T47D (cell line): ENCODE measurements around the gene DRC1.

ENCODE experiments used
- DNase-seq, 2 experiments: peaks; one replicate each; pipeline versions ENCODE4 v3.0.0 to v3.0.0-alpha.2; 2011 to 2012; ENCODE audit warnings: low read depth in 1 of 2, low spot score in 1 of 2
- JUND ChIP-seq: IDR thresholded peaks from 2 replicates; pipeline ENCODE4 v1.6.1; 2012; ENCODE audit warnings: low read depth
- in situ Hi-C: cut with HindIII; loops from 2 replicates; pipeline ENCODE4 v1.10.0; 2016; ENCODE audit warnings: low sequenced_read_pairs, low pct_unique_long_range_greater_than_20kb

The DRC1 gene

DNA sequence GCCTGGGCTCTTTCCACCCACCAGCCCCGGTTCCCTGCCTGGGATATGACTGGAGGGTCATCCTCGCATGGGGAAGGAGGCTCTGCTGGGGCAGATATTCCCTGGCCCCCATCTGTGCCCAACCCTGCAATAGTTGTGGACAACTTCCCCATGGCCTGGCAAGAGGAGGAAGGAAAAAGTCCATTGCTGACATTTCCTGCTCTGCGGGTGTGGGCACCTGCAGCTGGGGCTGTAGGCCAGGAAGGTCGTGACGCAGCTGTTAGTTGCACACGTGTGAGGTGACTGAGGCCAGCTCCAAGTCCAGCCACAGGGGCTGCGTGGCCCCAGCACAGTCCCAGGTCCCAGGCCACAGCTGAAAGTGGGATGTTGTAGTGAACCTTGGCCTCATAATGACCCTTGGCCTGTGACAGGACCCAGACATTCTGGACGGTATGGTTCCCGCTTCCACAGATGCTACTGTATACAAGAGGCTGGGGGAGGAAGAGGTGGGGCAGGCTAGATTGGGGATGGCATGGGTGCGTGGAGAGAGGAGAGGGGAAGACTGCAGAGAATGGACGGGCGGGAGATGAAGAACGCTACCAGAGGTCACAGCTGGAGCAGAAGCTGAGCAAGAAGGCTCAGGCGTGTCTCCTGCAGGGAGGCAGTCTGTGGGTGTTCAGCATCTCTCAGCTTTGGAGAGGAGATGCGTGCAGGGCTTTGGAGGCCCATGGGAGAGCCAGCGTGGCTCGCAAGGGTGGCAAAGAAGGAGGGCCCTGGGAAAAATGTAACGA, 54.1 kb downstream of the DRC1 start:
- in situ Hi-C loops = no loop called here
- DNase-seq = no peak
- TF ChIP-seq JUND = no peak

DNA sequence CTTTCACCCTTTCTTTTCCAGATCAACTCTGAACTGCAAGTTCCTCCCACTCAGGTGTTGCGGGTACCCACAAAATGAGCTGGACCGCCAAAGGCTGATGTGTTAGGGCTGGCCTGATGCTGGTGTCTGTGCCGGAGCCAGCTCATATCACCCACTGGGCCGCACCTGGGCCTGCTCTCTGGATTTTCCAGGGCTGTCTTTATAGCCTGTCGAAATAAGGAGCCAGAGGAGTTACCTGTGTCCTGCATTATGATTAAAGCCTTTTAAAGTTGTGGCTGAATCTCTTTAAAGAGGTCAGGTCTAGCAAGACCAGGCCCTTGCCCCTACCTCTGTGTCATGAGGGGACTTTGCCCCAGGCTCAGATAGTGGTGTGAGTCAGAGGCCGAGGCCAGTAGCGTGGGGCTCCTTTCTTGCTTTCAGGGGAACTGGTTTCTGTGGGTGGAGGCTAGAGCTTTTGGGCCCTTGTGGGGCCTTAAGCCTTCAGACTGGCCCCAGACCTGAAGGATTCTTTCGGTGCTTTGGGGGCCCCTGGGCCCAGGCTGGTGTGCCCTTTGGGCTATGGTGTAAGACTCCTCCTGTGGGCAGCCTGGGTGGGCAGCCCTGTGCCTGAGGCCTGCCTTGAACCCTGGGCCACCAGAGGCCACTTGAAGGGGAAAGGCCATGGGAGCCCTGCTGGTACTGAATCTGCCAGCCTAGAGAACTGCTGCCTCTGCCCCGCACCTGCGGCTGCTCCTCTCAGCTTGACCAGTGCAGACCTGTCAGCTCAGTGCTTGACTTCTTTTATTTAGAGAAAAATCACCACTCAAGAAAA, 54.9 kb downstream of the DRC1 start:
- DNase-seq = no peak
- TF ChIP-seq JUND = no peak
- in situ Hi-C loops = no loop called here

DNA sequence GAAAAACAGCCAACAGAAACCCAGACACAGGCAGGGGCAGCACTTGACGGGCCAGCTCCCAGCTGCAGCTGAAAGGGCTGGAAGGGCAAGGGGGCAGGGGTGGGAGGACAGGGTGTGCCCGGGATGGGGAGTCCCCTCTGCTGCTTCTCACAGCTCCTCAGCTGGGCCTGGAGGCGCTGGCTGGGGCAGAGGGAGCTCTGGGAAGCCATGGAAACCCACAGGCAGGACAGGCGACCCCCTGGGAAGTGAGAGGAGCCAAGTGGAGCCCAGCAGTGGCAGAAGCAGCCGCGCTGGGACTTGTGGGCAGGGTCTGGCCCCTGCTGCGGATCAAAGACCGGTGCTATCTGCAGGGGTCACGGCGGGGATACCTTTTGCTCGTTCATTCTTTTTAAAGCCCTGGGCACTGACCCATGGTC, 55.5 kb downstream of the DRC1 start:
- no peak for TF ChIP-seq JUND
- in situ Hi-C loops = no loop called here
- no peak for DNase-seq

DNA sequence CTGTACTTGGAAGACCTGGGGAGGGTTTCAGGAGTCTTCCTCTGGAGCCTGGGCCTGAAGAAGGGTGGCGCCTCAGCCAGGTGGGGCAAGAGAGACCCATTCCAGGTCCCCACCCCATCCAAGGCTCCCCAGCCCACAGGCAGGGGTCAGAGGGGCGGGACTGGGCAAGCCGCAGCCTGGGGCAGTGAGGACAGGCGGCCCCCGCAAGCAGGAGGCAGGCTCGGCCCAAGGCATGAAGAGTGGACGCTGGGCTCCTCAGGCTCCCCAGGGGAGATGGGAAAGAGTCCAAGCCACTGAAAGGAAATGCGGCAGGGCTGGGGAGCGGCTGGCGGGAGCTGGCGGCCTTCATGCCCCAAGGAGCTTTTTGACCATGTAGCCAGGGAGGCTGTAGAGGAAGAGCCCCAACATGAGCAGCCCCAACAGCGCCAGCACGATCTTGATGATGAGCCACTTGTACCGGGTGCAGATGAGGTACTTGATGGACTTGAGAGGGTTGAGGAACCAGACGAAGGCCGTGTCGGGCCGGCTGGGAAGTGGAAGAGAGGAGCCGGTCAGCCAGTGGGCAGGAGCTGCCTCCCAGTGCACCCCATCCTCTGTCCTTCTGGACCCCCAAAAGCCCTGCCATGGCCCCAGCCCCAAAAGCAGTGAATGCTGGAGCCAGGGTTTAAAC, 56.1 kb downstream of the DRC1 start:
- TF ChIP-seq JUND = no peak
- in situ Hi-C loops = no loop called here
- DNase-seq = no peak

DNA sequence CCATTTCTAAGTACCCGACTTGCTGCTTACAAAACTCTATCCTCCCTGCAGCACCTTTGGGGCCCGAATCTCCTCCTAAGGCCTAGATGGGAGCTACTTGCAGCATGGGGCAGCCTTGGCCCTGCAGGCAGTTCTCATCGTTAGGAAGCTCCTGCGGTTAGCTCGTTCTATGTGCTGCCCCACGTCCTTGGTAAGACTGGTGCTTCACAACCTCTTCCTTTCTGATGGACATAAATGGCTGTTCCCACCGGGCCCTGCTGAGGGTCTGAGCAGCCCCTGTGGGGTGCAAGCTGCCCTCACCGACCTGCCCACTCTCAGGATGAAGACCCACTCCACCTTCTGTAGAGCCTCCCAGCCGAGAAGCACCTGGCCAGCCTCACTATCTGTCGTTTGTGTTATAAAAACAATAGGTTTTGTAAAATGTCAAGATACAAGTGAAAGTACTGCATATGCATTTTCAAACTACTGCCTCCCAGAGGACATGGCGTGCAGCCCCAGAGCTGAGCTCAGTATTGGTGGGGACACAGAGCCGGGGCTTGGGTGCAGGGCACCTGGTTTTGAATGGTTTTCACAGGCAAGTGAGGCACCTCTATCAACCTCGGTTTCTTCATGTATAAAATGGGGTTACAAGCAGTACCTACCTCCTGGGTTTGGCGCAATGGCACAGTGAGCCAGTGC, 56.8 kb downstream of the DRC1 start:
- in situ Hi-C loops = no loop called here
- DNase-seq = no peak
- no peak for TF ChIP-seq JUND

DNA sequence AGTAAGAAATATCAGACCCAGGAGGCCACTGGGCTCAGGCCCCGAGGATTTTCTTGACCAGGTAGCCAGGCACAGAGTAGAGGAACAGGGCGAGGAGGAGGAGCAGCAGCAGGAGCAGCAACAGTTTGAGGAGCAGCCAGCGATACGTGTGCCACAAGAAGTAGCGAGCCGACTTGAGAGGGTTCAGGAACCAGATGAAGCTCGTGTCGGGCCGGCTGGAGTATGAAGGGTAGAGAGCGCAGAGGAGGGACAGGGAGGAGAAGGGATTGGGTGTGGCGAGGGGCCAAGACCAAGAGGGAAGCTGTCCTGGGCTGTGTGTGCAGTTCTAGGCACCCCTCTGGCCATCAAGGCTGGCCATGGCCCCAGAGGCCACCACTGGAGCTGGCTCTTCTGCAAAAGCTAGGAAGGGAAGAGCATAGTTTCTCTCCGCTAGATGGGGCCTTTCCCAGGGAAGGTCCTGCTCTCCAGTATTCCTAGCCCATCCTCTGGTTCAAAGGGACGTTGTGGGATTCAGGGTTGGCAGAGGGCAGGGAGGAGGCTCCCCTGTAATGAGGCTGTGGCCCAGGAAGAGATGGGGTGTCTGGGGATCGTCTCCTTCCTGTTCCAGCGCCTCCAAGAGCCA, 58.4 kb downstream of the DRC1 start:
- no peak for TF ChIP-seq JUND
- in situ Hi-C loops = no loop called here
- no peak for DNase-seq

DNA sequence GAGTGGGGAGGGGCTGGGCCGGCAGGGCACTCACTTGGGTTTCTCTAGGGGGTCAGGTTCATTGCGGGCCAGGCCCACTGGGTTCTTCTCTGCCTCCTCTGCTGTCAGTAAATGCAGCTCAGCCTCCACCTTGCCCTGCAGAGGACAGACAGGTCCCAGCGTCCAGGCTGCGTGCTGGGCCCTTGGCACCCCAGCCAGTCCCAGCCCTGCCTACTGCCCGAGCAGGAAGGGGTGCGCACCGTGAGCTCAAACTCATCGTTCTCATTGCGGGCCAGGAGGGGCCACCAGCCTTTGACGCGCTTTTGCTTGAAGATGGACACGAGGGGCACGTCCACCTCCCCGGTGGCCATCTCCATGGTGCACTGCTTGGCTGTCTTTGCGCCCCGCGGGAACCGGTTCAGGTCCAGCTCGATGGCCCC, 58.9 kb downstream of the DRC1 start:
- in situ Hi-C loops = no loop called here
- DNase-seq = no peak
- no peak for TF ChIP-seq JUND

DNA sequence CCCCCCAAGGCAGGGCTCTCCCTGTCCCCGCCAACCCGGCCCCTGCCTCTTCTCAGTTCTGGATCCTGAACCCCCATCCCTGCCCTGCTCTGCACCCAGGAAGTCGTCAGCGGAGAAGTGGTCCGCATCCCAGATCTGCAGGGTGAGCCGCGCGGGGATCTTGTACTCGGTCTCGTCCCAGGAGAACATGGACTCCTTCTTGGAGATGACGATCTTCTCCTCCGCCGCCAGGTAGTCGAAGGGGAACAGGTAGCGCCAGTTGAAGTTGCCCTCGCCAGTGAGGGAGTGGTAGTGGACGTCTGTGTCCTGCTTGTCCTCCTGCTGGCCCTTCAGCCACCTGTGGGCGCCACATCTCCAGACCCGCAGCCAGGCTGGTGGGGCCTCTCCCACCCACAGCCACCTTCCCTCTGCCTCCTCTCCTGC, 59.9 kb downstream of the DRC1 start:
- no peak for DNase-seq
- in situ Hi-C loops = no loop called here

DNA sequence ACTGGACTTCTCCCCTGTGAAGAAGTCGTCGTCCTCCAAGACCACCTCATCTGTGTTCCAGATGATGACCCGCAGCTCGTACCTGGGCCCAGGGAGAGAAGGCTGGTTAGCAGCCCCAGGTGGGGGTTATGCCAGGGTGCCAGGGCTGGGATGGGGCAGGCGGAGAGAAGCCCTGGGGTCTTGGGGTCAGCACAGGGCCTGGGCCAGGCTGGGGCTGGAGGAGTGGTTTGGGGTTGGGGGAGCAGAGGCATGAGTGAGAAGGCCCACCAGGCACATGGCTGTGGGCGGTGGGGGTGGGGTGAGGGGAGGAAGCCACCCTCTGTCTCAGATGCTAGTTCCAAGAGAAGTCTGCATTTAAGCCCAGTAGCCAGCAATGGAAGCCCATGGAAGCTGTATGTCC, 60.4 kb downstream of the DRC1 start:
- TF ChIP-seq JUND = no peak
- in situ Hi-C loops = no loop called here
- no peak for DNase-seq

More for the DNA sequence above, 59.9 kb downstream of the DRC1 start:
- TF ChIP-seq JUND = no peak

DNA sequence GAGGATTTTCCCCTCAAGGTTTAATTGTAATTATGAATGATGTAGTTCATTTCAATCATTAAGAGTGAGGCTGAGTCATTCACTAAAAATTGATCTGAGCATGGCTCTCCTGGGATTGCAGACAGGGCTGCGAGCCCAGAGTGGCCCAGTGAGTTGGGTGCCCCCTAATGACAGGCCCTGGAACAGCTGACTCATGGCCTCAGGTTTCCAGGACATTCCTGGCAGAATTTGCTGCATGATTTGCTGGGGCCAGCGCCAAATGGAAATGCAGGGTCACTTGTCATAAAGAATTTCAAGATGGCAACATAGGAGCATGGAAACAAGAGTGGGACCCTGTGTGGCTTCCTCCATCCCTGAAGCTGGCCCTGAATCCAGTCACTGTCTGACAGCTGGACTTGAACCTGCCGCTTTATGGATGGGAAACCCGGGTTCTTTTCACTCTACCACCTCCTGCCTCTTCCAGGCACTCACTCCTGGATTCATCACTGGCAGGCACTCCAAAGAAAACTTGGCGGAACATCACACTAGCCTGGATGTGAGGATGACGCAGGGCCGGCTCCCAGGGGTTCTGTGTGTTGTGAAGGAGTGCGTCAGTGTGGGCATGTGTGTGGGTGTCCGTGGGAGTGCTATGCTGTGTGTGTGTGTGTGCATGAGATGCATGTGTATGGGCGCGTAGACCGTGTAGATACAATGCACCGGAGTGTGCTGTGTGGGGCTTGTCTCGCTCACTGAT, 61.0 kb downstream of the DRC1 start:
- no peak for TF ChIP-seq JUND
- in situ Hi-C loops = no loop called here
- DNase-seq = peak in 1 of 2 experiments; percentile 55
